DND-41 (cell line): Measurements from ENCODE around the gene GLIPR2.
A peak's percentile ranks its signal among the peaks of the same experiment; 100 is the strongest.

Experiments
- ATAC-seq: fragments of 200-7000 bp; cut with Tn5 transposase; 3 replicates; pipeline ENCODE4 v1.9.1; 2021; ENCODE audit warnings: low read depth; ENCODE audit not compliant: insufficient read depth
- DNase-seq: peaks from one replicate; pipeline ENCODE4 v3.0.0-alpha.2; 2020
- H2AFZ ChIP-seq: 2 replicates; pipeline ENCODE4 v1.6.0; 2012; ENCODE audit warnings: low read depth, low read length
- H3K27ac ChIP-seq: 2 replicates; pipeline ENCODE4 v1.5.1; 2012; ENCODE audit warnings: low read length, inconsistent platforms
- H3K27me3 ChIP-seq: fragments of 200-600 bp; sonication (generic); 2 replicates; pipeline ENCODE4 v1.6.0; 2012; ENCODE audit warnings: low read length, mild to moderate bottlenecking, inconsistent platforms; ENCODE audit not compliant: insufficient read depth, poor library complexity
- H3K36me3 ChIP-seq: 2 replicates; pipeline ENCODE4 v1.5.1; 2012; ENCODE audit warnings: low read length, inconsistent platforms; ENCODE audit not compliant: insufficient read depth
- H3K4me1 ChIP-seq: 2 replicates; pipeline ENCODE4 v1.5.1; 2012; ENCODE audit warnings: mild to moderate bottlenecking, low read length; ENCODE audit not compliant: insufficient read depth
- H3K4me2 ChIP-seq: 2 replicates; pipeline ENCODE4 v1.6.0; 2012; ENCODE audit warnings: mild to moderate bottlenecking, moderate library complexity, low read length, inconsistent platforms; ENCODE audit not compliant: insufficient read depth
- H3K4me3 ChIP-seq, 2 experiments: fragments of 200-600 bp in 1 of 2; shearing (Covaris generic) in 1 of 2; 2 replicates each; pipeline ENCODE4 v1.5.1; 2012 to 2016; ENCODE audit warnings: inconsistent platforms in 2 of 2, low read length in 2 of 2, mild to moderate bottlenecking in 2 of 2, low read depth in 1 of 2, moderate library complexity in 1 of 2
- H3K79me2 ChIP-seq: 2 replicates; pipeline ENCODE4 v1.6.0; 2012; ENCODE audit warnings: low read length, inconsistent platforms; ENCODE audit not compliant: insufficient read depth
- H3K9ac ChIP-seq: 2 replicates; pipeline ENCODE4 v1.6.0; 2012; ENCODE audit warnings: low read depth, mild to moderate bottlenecking, inconsistent platforms, low read length, moderate library complexity
- H3K9me3 ChIP-seq: 2 replicates; pipeline ENCODE4 v1.5.1; 2012; ENCODE audit warnings: low read length, moderate library complexity, mild to moderate bottlenecking, inconsistent platforms; ENCODE audit not compliant: insufficient read depth, severe bottlenecking
- H4K20me1 ChIP-seq: 2 replicates; pipeline ENCODE4 v1.6.0; 2012; ENCODE audit warnings: low read length; ENCODE audit not compliant: insufficient read depth
- CTCF ChIP-seq: IDR thresholded peaks from 2 replicates; pipeline ENCODE4 v1.5.1; 2012; ENCODE audit warnings: borderline replicate concordance, low read length, moderate library complexity, mild to moderate bottlenecking; ENCODE audit not compliant: poor library complexity, severe bottlenecking; ENCODE audit errors: extremely low read depth
- EZH2 ChIP-seq: IDR thresholded peaks from 3 replicates; pipeline ENCODE4 v1.6.1; 2012; ENCODE audit warnings: borderline replicate concordance, low read depth, mild to moderate bottlenecking, moderate library complexity, low read length, inconsistent platforms; ENCODE audit not compliant: severe bottlenecking

GLIPR2 gene

GRCh38 chr9:36140086-36141084 is 3.9 kb downstream of the GLIPR2 start:
- H3K27ac ChIP-seq = peak overlapping the region; percentile 5; the same call in 1 of the 2 replicates
- no peaks in the 10 kb centered on the region for H3K36me3 ChIP-seq
- H3K4me2 ChIP-seq = peak overlapping the region; percentile 40
- peaks cover 25% of the 10 kb centered on the region for H3K27me3 ChIP-seq
- no peak overlapping the region for H3K4me3 ChIP-seq
- no peak for TF ChIP-seq EZH2
- TF ChIP-seq CTCF = no peak
- no peak overlapping the region for H3K9ac ChIP-seq
- H3K9me3 ChIP-seq = no peaks in the 10 kb centered on the region
- H3K79me2 ChIP-seq = no peaks in the 10 kb centered on the region
- DNase-seq (peak; percentile 84), ATAC-seq (peak; percentile 80)
- H3K4me1 ChIP-seq = peaks cover 41% of the 10 kb centered on the region
- no peak overlapping the region for H2AFZ ChIP-seq
- peaks cover 15% of the 10 kb centered on the region; the same call in 1 of the 2 replicates for H4K20me1 ChIP-seq

DNA sequence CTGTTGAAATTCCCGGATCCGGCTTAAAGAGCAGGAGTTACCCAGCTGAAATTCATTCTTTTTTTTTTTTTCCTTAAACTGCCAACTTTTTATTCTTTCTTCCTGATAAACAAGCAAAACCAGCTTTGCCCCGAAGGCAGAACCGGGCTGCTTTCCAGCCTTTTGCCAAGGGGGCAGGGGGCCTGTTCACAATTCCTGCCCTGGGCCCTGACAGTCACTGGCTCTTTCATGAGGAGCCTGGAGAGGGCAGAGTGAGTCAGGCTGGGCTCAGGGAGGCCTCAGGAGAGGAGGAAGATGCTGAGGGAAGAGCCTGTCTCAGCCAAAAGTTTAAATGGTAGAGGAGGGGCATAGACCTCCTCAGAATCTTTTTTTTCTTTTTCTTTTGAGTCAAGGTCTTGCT is 4.8 kb downstream of the GLIPR2 start:
- TF ChIP-seq EZH2 (no peak), CTCF (no peak)
- Histone ChIP-seq H3K9ac (no peak overlapping the region), H3K4me2 (no peak overlapping the region), H3K4me1 (peaks cover 36% of the 10 kb centered on the region), H3K27ac (no peak overlapping the region), H4K20me1 (peaks cover 9% of the 10 kb centered on the region; the same call in 1 of the 2 replicates), H2AFZ (no peak overlapping the region), H3K36me3 (no peaks in the 10 kb centered on the region), H3K4me3 (no peak overlapping the region), H3K27me3 (peaks cover 16% of the 10 kb centered on the region), H3K9me3 (no peaks in the 10 kb centered on the region), H3K79me2 (no peaks in the 10 kb centered on the region)
- ATAC-seq = no peak
- DNase-seq = no peak

- Histone ChIP-seq H3K27me3 (peaks cover 12% of the 10 kb centered on the region), H3K36me3 (no peaks in the 10 kb centered on the region), H2AFZ (no peak overlapping the region), H3K4me1 (peaks cover 32% of the 10 kb centered on the region), H3K4me2 (no peak overlapping the region), H4K20me1 (peaks cover 9% of the 10 kb centered on the region; the same call in 1 of the 2 replicates), H3K4me3 (no peak overlapping the region), H3K79me2 (no peaks in the 10 kb centered on the region), H3K9me3 (no peaks in the 10 kb centered on the region), H3K9ac (no peak overlapping the region), H3K27ac (no peak overlapping the region)
- TF ChIP-seq CTCF (no peak), EZH2 (no peak)
- DNase-seq (no peak), ATAC-seq (no peak)
Observed at GRCh38 chr9:36141761-36142160, 5.2 kb downstream of the GLIPR2 start.
